ENCODE results near the gene MAPK14.
"Not testable (repeated sequence)": the region's sequence is repeated elsewhere in the genome, so short reads cannot be mapped to it uniquely, and the experiment has no call there.

Gene MAPK14

GRCh38 chr6:36025260-36025931, 2.2 kb upstream of the MAPK14 start:
- Histone ChIP-seq H3K9ac (ENCODE audit: low read length) (no peak overlapping the region), H3K4me1 (ENCODE audit: control insufficient read depth, insufficient read depth, low read length) (no peaks in the 10 kb centered on the region), H3K27me3 (ENCODE audit: control insufficient read depth, insufficient read depth, low read length) (no peaks in the 10 kb centered on the region), H3K27ac (ENCODE audit: low read depth, low read length) (no peak overlapping the region), H3K4me3 (ENCODE audit: low read length) (no peak overlapping the region), H3K36me3 (ENCODE audit: control insufficient read depth, insufficient read depth, low read length) (peaks cover 2% of the 10 kb centered on the region)

- H3K27ac ChIP-seq (ENCODE audit: low read depth, low read length): no peak overlapping the region
- no peak overlapping the region for H3K4me3 ChIP-seq (ENCODE audit: low read length)
- H3K9ac ChIP-seq (ENCODE audit: low read length): no peak overlapping the region
- H3K4me1 ChIP-seq (ENCODE audit: control insufficient read depth, insufficient read depth, low read length): no peaks in the 10 kb centered on the region
- no peaks in the 10 kb centered on the region for H3K27me3 ChIP-seq (ENCODE audit: control insufficient read depth, insufficient read depth, low read length)
- H3K36me3 ChIP-seq (ENCODE audit: control insufficient read depth, insufficient read depth, low read length): peaks cover 2% of the 10 kb centered on the region
Measured at GRCh38 chr6:36025932-36026327, 1.7 kb upstream of the MAPK14 start.

GRCh38 chr6:36028088-36028876, 674 bp downstream of the MAPK14 start:
- Histone ChIP-seq H3K27ac (ENCODE audit: low read depth, low read length) (peak overlapping the region; percentile 77), H3K4me3 (ENCODE audit: low read length) (peak overlapping the region; percentile 99), H3K9ac (ENCODE audit: low read length) (peak overlapping the region; percentile 96), H3K27me3 (ENCODE audit: control insufficient read depth, insufficient read depth, low read length) (no peaks in the 10 kb centered on the region), H3K36me3 (ENCODE audit: control insufficient read depth, insufficient read depth, low read length) (peaks cover 2% of the 10 kb centered on the region), H3K4me1 (ENCODE audit: control insufficient read depth, insufficient read depth, low read length) (peaks cover 2% of the 10 kb centered on the region)

DNA sequence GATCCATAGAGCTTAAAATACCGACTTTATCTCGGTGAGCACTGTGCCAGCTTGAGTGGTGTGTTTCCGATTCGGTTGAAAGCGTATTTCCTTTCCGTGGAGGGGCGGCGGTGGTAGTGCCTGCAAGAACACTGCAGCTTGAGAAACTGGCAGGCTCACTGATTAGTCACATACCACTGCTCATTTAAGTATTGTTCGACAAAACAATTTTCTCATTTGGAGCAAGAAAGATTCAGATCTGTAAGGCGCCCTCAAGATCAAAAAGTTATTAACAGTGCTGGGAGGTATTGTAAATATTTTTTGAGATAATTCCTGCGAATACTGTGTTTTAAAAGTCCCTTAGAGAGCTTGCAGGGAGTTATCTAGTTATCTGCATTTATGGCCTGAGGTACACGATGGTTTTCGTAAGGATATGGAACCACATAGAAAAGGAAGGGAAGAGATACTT, 1.3 kb downstream of the MAPK14 start:
- Histone ChIP-seq H3K4me1 (ENCODE audit: control insufficient read depth, insufficient read depth, low read length) (peaks cover 2% of the 10 kb centered on the region), H3K27me3 (ENCODE audit: control insufficient read depth, insufficient read depth, low read length) (no peaks in the 10 kb centered on the region), H3K9ac (ENCODE audit: low read length) (peak overlapping the region; percentile 96), H3K36me3 (ENCODE audit: control insufficient read depth, insufficient read depth, low read length) (peaks cover 2% of the 10 kb centered on the region), H3K27ac (ENCODE audit: low read depth, low read length) (peak overlapping the region; percentile 77), H3K4me3 (ENCODE audit: low read length) (peak overlapping the region; percentile 99)

GRCh38 chr6:36029464-36029863, 1.9 kb downstream of the MAPK14 start:
- Histone ChIP-seq H3K9ac (ENCODE audit: low read length) (no peak overlapping the region), H3K4me3 (ENCODE audit: low read length) (peak overlapping the region; percentile 99), H3K36me3 (ENCODE audit: control insufficient read depth, insufficient read depth, low read length) (peaks cover 2% of the 10 kb centered on the region), H3K27me3 (ENCODE audit: control insufficient read depth, insufficient read depth, low read length) (no peaks in the 10 kb centered on the region), H3K27ac (ENCODE audit: low read depth, low read length) (peak overlapping the region; percentile 77), H3K4me1 (ENCODE audit: control insufficient read depth, insufficient read depth, low read length) (peaks cover 2% of the 10 kb centered on the region)

- H3K4me1 ChIP-seq (ENCODE audit: control insufficient read depth, insufficient read depth, low read length): peaks cover 4% of the 10 kb centered on the region
- H3K27me3 ChIP-seq (ENCODE audit: control insufficient read depth, insufficient read depth, low read length): no peaks in the 10 kb centered on the region
- H3K9ac ChIP-seq (ENCODE audit: low read length): no peak overlapping the region
- H3K4me3 ChIP-seq (ENCODE audit: low read length): no peak overlapping the region
- H3K27ac ChIP-seq (ENCODE audit: low read depth, low read length): no peak overlapping the region
- H3K36me3 ChIP-seq (ENCODE audit: control insufficient read depth, insufficient read depth, low read length): peaks cover 2% of the 10 kb centered on the region
Measured at GRCh38 chr6:36032261-36032660, 4.7 kb downstream of the MAPK14 start.

- H3K36me3 ChIP-seq (ENCODE audit: control insufficient read depth, insufficient read depth, low read length); H3K4me1 ChIP-seq (ENCODE audit: control insufficient read depth, insufficient read depth, low read length); H3K27me3 ChIP-seq (ENCODE audit: control insufficient read depth, insufficient read depth, low read length); H3K4me3 ChIP-seq (ENCODE audit: low read length); H3K9ac ChIP-seq (ENCODE audit: low read length); H3K27ac ChIP-seq (ENCODE audit: low read depth, low read length): not testable (repeated sequence)
Measured at GRCh38 chr6:36033144-36033543, 5.5 kb downstream of the MAPK14 start.

DNA sequence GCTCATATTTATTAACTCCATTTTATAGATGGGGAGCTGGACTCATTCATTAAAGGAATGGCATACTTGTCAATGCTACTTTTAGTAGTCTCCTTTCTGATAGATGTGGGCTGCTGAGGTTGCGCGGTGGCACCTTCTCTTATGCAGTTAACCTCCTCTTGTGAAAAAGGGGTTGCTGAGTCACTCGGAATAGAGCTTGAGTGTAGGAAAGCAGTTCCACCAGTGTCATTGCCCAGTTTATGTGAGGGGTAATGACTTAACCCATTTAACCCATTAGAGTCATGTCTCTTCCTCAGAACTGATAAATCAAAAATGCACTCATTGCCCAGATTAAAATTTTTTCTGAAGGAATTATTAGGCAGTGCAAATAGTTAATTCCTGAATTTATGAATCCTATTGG, 6.3 kb downstream of the MAPK14 start:
- no peaks in the 10 kb centered on the region for H3K36me3 ChIP-seq (ENCODE audit: control insufficient read depth, insufficient read depth, low read length)
- no peak overlapping the region for H3K4me3 ChIP-seq (ENCODE audit: low read length)
- H3K9ac ChIP-seq (ENCODE audit: low read length): no peak overlapping the region
- no peaks in the 10 kb centered on the region for H3K27me3 ChIP-seq (ENCODE audit: control insufficient read depth, insufficient read depth, low read length)
- peaks cover 12% of the 10 kb centered on the region for H3K4me1 ChIP-seq (ENCODE audit: control insufficient read depth, insufficient read depth, low read length)
- H3K27ac ChIP-seq (ENCODE audit: low read depth, low read length): no peak overlapping the region

DNA sequence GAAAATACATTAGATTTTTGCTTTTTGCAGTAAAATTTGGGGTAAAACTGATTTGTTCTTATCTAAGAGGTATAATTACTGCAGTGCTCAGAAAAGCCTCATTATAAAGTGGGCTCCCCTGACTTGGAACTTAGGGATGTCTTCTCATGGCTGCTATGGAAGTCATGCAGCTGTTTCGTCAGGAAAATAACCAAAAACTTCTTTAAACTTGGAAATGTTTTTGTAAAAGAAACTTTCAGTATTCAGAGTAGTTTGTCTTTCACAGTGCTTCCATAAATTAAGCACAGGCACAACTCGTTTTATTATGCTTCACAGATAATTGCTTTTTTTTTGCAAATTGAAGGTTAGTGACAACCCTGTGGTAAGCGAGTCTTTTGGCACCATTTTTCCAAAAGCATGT, 6.8 kb downstream of the MAPK14 start:
- H3K36me3 ChIP-seq (ENCODE audit: control insufficient read depth, insufficient read depth, low read length): no peaks in the 10 kb centered on the region
- no peaks in the 10 kb centered on the region for H3K27me3 ChIP-seq (ENCODE audit: control insufficient read depth, insufficient read depth, low read length)
- H3K4me3 ChIP-seq (ENCODE audit: low read length): no peak overlapping the region
- H3K27ac ChIP-seq (ENCODE audit: low read depth, low read length): no peak overlapping the region
- H3K9ac ChIP-seq (ENCODE audit: low read length): no peak overlapping the region
- H3K4me1 ChIP-seq (ENCODE audit: control insufficient read depth, insufficient read depth, low read length): peaks cover 17% of the 10 kb centered on the region

DNA sequence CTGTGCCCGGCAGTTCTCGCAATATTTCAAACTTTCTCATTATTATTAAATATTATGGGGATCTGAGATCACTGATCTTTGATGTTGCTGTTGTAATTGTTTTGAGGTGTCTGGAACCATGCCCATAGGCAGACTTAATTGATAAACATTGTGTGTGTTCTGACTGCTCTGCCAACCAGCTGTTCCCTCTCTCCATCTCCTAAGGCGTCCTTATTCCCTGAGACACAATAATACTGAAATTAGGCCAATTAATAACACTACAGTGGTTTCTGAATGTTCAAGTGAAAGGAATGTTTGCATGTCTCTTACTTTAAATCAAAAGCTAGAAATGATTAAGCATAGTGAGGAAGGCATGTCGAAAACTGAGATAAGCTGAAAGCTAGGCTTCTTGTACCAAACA, 7.6 kb downstream of the MAPK14 start:
- Histone ChIP-seq H3K9ac (ENCODE audit: low read length) (no peak overlapping the region), H3K27me3 (ENCODE audit: control insufficient read depth, insufficient read depth, low read length) (no peaks in the 10 kb centered on the region), H3K36me3 (ENCODE audit: control insufficient read depth, insufficient read depth, low read length) (no peaks in the 10 kb centered on the region), H3K27ac (ENCODE audit: low read depth, low read length) (no peak overlapping the region), H3K4me1 (ENCODE audit: control insufficient read depth, insufficient read depth, low read length) (peaks cover 21% of the 10 kb centered on the region), H3K4me3 (ENCODE audit: low read length) (no peak overlapping the region)

- Histone ChIP-seq H3K36me3 (ENCODE audit: control insufficient read depth, insufficient read depth, low read length) (no peaks in the 10 kb centered on the region), H3K4me1 (ENCODE audit: control insufficient read depth, insufficient read depth, low read length) (peaks cover 19% of the 10 kb centered on the region), H3K9ac (ENCODE audit: low read length) (no peak overlapping the region), H3K4me3 (ENCODE audit: low read length) (peak overlapping the region; percentile 26), H3K27ac (ENCODE audit: low read depth, low read length) (no peak overlapping the region), H3K27me3 (ENCODE audit: control insufficient read depth, insufficient read depth, low read length) (no peaks in the 10 kb centered on the region)
Measured at GRCh38 chr6:36038120-36038876, 10.7 kb downstream of the MAPK14 start.

GRCh38 chr6:36039112-36039511, 11.5 kb downstream of the MAPK14 start:
- Histone ChIP-seq H3K9ac (ENCODE audit: low read length) (no peak overlapping the region), H3K4me1 (ENCODE audit: control insufficient read depth, insufficient read depth, low read length) (peaks cover 19% of the 10 kb centered on the region), H3K27ac (ENCODE audit: low read depth, low read length) (no peak overlapping the region)

More at GRCh38 chr6:36039112-36039511, 11.5 kb downstream of the MAPK14 start:
- no peaks in the 10 kb centered on the region for H3K36me3 ChIP-seq (ENCODE audit: control insufficient read depth, insufficient read depth, low read length)
- no peak overlapping the region for H3K4me3 ChIP-seq (ENCODE audit: low read length)
- H3K27me3 ChIP-seq (ENCODE audit: control insufficient read depth, insufficient read depth, low read length): no peaks in the 10 kb centered on the region
